Mesenteric fat pad (tissue), 1 donor: ENCODE data around the gene NPTN. TPM values are rescaled to one million over a fixed set of nuclear protein-coding genes. Genes with fewer than 3 reads are reported as not detected.
A peak's percentile ranks its signal among the peaks of the same experiment; 100 is the strongest.
"Not testable (repeated sequence)": the region's sequence is repeated elsewhere in the genome, so short reads cannot be mapped to it uniquely, and the experiment has no call there.

ENCODE experiments used
- DNase-seq: peaks from one replicate; pipeline ENCODE4 v3.0.0-alpha.2; 2020; ENCODE audit warnings: low spot score
- long read RNA-seq: library from polyadenylated mRNA; unstranded; transcript quantifications from one replicate; pipeline ENCODE4 v2.0.0, GENCODE V29; 2020
- total RNA-seq: library from RNA; stranded (reverse); fragmentation: NEBNext Ultra II Directional; extraction: Animal tissue kit (Norgen Biotek cat#: 25700); gene quantifications from one replicate; pipeline ENCODE4 v1.2.1, GENCODE V29; 2021
- donor health status: DM: yes; HTN: yes; CAD: no.

NPTN gene
- total RNA-seq = 70.1 TPM
- long read RNA-seq, partial matches to known transcripts = 0 of 4 reads
- long read RNA-seq, other reads (novel, unspliced or antisense) = 2 of 4 reads

DNA sequence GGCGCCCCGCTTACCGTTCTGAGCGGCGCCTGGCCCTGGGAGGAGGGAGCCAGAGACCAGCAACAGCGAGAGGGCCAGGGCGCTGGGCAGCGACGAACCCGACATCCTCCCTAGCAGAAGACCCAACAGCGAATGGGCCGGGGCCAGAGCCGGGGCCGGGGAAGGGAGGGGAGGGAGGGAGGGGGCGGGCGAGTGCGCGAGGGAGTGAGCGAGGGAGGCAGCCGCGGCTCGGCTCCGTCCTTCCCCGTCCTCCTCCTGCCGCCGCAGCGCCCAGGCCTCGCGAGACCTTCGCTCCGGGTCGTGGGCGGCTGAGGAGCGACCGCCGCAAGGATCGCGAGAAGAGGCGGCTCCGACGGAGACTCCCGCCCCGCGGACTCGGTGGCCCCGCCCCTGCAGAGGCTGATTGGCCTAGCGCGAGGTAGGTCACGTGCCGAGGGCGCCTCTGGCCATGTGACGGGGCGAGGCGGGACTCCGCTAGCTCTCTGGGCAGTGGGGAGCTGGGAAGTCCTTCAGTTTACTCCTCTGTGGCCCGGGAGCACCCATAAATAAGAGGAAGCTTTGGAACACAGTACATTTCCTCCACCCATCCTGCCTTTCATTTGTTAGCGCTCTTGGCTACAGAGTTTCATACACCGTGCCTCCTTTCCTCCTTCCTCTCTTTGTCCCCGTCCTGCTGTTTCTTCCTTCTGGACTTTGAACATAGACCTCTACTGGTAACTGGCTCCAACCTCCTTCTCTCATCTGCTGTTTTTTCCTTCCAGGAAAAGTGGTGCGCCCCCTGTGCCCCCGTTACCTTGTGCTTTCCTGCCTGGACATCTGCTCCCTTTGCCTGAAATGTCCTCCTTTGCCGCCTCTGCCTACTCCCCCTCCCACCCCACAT lies at the start of gene NPTN:
NPTN (minus strand) TSS at position 279 of the 880 bp plus-strand sequence; CDS start at position 105, 174 bp downstream.
- DNase-seq = peak; percentile 100

DNA sequence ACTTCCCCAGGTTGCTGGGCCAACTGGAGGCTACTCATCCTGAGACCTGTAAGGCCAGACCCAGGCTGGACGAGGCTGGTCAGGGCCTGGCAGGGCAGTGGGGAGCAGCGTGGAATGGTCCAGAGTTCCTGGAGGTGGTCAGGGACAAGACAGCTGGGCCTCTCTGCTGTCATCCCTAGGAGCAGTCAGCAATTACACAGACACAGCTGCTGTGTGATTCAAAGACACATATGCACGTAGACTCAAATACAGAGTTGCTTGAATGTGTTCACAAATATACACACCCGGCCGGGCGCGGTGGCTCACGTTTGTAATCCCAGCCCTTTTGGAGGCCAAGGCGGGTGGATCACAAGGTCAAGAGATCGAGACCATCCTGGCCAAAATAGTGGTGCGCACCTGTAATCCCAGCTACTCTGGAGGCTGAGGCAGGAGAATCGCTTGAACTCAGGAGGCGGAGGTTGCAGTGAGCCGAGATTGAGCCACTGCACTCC lies 49.5 kb upstream of the NPTN start:
- no peak for DNase-seq

DNA sequence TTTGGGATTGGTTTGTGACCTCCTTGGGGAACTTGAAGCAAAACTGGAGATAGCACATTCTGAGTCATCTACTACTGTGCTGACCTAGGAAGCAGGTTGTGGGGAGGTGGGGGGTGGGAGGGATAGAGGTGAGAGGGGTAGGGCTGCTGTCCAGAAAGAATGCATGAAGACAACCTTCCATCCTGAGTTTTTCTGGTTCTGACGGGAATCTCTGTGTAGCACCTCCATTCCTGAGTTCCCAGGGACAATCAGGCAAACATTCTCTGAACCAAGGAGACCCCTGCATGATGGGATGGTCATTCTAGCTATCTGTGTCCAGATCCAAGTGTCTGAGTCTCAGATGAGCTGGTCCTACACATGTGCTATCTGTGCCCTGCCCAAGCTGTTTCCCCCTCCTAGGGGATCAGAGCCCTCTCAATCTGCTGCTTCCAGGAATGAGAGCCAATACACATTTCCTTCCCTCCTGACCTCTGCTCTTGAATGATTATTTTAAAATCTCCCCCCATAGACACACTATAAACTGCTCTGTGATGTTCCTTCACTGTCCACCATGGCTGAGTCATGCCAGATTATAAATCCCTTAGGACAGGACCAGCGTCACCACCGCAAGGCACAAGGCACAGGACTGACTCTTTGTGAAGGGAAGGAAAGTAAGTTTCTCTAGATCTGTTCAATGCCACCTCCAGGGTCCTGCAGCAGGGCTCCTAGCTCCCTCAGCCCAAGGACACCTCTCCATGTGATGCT lies 48.8 kb upstream of the NPTN start:
- no peak for DNase-seq

DNA sequence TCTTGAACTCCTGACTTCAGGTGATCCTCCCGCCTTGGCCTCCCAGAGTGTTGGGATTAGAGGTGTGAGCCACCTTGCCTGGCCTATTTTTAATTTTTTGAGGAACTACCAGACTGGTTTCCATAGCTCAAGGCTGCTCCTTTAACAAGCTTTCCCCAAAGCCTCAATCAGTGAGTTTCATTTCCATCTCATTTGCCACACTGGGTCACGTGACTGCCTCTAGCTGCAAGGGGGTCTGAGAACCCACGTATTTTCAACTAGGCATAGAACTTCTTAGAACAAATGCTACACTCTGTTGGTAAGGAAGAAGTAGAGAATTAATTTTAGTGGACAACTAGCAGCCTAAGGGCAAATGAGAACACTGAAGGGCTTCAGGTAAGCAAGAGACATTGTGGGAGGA lies 47.9 kb upstream of the NPTN start:
- DNase-seq = no peak

DNA sequence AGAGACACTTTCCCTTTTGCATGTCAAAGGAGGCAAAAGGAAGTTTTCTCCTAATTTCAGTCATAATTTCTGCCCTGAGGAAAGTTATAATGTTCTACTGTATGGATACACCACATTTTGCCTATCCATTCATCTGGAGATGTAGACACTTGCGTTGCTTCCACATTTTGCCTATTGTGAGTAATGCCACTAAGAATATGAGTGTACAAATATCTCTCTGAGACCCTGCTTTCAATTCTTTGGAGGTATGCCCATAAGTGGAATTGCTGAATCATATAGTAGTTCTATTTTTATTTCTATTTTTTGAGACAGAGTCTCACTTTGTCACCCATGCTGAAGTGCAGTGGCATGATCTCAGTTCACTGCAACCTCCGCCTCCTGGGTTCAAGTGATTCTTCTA lies 47.4 kb upstream of the NPTN start:
- DNase-seq = no peak

DNA sequence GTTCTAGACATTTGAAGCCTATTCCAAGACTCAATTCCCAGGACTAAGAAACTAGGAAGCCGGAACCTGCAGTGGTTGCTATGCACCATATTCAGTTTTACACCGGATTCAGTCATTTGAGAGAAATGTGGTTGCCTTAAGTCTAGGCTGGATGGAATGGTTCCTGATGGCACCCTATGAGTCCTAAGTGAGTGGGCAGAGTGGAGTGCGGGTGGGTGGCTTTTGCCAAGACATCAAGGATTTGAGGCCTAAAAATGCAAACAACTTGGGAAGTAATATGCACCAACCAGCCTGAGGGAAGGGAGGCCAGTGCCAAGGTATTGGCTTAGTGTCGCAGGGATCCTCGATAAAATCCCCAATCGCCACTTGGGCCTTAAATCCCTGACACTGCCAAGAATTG lies 46.8 kb upstream of the NPTN start:
- no peak for DNase-seq

DNA sequence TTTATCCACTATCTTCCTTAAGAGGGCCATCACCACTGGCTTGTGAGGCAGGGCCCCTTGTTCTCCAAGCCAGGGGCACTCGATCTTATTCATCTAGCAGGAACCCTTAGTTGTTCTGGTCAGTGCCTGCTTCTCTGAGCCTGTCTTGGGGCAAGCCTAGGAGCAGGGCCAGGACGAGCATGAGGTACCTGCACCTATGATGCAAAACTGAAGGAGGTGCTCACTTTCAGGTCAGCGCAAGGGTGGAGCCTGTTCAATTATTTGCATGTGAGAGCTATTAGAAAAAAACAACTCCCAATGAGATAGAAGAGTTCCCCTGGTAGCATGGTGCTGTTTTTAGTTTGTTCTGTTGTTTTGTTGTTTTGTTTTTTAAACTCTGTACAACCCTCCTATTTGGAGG lies 46.0 kb upstream of the NPTN start:
- DNase-seq = no peak

DNA sequence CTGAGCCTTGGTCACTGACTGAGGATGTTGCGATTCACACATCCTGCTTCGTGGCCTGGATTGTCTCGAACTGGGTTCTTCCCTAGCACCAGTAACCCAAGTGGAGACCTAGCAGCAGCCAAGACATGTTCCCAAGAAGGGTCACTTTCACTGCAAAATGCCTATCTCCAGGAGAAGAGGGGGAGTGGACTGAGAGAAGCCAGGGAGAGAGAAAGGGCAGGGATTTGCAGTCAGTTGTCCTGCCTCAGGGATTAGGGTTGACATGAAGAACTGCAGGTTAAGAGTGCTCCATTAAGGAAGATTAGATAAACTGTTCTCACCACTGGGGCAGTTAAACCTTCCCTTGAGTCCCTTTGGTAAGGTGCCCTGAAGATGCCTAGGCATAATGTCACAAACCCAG lies 45.3 kb upstream of the NPTN start:
- no peak for DNase-seq

DNA sequence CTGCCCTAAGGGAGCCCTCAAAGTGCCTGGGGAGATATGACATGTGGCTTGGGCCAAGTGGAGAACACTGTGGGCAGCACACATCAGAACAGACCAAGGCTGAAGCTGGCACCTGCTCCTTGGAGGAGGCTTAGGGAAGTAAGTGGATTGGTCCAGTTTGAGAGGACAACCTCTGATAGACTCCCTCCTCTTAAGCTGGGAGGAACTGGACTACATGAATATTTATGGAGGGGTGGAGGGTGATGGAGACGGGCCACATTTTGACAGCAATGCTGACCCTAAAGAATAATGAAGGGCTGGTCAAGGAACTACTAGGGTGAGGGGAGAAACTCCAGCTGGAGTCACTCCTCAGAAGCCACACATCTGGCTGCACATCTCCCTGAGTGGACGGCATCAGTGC lies 44.5 kb upstream of the NPTN start:
- no peak for DNase-seq

DNA sequence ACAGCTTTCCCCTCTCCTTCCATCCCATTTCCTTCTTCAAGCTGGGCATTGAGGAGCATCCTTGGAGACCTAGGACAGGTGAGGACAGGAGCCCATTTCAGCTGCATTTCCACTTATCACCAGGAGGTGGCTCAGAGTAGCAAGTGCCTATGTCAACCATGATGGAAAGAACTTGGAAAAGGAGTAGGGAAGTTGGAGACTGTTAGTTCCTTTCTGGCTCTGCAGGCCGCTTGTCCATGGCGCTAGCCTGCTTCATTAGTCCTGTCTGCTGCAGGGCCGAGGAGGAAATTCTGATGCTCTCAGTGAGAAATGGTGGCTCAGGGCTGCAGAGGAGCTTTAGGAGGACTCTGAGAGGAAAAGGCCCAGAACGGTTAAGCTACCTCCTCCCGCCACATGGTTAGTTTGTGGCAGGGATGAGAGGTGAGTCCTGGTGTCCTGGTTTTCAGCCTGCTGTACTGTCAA lies 44.0 kb upstream of the NPTN start:
- no peak for DNase-seq

DNA sequence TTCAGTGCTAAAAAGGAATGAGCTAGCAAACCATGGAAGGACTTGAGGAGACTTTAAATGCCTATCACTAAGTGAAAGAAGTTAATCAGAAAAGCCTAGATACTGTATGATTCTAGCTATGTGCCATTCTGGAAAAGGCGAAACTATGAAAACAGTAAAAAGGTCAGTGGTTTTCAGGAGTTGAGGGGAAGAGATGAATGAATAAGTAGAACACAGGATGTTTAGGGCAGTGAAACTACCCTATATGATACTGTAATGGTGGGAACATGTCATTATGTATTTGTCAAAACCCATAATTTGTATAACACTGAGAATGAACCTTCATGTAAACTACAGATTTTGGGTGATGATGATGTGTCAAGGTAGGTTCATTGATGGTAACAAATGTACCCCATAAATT lies 41.4 kb upstream of the NPTN start:
- DNase-seq = no peak

DNA sequence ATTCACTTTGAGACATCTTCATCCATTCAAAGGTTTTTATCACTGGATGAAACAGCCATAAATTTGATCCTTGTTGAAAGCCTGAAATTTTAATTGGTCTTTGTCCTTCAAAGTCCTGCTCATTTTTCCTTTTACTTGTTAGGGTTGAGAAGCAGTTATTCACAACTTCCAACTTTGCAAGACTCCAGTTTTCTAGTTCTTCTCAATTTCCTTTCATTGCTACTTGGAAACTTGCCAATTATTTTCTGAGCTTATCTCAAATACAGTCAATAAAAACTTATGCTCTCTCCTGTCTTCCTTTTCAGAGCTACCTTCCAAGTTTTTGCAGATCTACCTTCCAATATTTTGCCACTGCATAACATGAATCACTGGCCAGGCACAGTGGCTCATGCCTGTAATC lies 27.3 kb upstream of the NPTN start:
- DNase-seq = no peak

DNA sequence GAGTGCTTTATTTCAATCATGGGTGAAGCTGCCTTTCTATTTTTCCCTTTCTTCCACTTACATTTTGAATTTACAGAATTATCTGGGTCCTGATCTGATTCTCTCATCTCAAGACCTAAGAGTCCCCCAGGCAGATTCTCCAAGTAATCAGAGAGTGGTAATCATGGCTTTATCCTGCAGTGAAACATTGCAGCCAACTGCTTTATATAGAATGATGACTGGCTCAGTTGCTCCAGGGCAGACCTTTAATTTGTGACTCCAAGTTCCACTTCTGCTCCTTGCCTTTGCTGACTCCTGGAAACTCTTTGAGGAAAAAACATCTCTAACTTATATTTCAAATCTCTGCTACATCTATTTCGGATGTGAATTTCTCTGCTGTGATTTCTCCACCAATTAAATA lies 25.5 kb upstream of the NPTN start:
- no peak for DNase-seq

DNA sequence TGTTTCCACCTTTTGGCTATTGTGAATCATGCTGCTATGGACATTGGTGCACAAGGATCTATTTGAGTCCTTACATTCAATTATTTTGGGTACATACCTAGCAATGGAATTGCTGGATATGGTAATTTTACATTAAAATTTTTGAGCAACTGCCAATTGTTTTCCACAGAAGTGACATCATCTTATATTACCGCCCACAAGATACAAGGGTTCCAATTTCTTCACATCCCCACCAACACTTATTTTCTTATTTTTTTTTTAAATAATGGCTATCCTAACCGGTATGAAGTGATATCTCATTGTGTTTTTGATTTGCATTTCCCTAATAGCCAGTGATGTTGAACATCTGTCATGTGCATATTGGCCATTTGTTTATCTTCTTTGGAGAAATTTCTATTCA lies 22.5 kb upstream of the NPTN start:
- DNase-seq = no peak

DNA sequence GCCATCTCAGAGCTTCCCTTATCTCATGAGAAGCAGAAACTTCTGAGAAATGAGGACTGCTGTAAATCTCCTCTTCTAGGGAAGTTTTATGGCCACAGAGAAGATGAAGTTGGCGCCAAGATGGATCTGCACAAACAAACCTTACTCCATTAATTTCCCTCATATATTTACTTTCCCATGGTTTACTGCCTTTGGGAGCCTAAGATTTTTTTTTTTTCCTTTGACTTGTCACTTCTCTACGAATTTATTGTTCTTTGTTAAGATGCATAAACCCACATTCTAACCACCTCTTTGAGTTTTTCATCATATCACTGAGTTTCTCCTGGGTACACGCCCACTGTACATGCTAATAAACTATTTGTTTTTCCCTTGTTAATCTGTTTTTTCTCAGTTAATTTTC lies 21.5 kb upstream of the NPTN start:
- no peak for DNase-seq

DNA sequence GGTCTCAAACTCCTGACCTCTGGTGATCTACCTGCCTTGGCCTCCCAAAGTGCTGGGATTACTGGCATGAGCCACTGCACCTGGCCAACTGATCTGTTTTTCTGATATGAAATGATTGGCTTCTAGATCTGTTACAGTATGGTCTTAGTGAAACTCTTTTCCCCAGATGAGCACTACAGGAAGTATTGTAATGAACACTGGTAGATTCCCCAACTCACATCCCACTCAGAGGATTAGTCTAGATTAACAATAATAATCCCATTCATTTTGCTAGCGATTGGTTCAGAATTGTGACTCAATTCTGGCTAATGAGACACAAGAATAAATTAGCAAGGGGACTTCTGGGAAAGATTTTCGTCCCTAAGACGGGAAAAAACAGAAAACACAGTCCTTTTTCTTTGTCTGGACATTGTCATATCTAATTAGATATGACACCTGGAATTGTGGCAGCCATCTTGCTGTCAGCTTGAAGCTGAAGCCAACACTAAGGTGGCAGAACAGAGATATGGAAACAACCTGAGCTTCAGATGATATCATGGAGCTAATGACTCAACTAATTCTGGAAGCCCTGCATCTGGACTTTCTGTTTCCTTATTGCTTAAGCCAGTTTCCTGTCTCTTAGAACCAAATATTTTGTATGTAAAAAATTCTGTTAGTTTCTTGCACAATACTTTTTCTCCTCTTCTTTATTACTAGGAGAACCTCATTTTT lies 17.4 kb upstream of the NPTN start:
- no peak for DNase-seq

DNA sequence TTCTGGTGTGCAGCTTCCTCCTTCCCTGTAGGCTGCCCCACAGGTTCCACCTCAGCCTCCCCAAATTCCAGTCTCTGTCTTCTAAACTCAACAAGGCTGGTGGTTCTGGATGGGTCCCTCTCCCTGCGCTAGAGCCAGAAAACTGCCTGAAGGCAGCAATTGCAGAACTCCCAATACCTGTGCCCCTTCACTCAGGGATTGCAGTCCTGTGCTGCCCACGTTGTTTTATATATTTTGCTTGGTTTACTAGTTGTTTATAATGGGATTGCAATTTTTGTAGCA lies 14.8 kb upstream of the NPTN start:
- DNase-seq = no peak

DNA sequence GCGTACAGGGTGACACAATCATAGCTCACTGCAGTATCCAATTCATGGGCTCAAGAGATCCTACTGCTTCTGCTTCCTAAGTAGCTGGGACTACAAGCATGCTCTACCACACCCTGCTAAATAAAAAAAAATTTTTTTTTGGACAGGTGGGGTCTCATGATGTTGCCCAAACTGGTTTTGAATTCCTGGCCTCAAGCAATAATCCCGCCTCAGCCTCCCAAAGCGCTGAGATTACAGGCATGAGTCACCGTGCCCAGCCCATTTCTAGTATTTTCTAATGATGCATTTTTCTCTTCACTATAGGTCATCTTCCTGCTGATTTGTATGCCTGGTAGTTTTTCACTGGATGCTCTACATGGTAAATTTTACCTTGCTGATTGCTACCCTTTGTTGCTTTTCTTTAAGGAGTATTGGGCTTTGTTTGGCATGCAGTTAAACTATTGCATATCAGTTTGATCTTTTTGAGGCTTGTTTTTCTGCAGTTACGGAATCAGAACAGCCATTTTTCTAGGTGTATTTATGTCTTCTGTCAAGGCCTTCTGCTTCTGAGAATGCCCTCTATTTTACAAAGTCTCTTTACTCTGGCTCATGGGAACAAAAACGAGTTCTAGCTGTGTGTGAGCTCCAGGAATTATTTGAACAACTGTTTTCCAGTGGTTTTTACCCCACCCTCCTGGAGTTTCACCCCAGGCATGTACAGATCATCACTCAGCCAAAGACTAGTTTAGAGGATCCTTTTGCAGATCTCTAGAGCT lies 14.2 kb upstream of the NPTN start:
- no peak for DNase-seq

DNA sequence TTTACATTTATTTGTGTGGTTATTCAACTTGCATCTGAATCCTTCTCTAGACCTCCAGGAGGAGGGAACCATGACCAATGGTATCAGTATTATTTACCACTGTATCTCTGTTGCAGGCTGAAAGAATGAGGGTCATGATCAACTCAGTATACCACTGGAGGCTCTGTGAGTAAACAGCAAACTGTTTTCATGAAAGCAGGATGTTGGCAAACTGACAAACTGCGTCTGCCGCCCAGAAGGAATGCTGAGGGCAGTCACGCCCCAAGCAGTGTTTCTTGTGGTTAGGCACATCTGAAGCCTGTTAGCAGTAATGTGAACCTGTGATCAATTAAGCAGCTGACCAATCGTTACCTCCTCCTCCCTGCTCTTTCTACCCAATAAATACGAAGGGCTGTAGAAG lies 6.3 kb upstream of the NPTN start:
- not testable (repeated sequence) for DNase-seq

DNA sequence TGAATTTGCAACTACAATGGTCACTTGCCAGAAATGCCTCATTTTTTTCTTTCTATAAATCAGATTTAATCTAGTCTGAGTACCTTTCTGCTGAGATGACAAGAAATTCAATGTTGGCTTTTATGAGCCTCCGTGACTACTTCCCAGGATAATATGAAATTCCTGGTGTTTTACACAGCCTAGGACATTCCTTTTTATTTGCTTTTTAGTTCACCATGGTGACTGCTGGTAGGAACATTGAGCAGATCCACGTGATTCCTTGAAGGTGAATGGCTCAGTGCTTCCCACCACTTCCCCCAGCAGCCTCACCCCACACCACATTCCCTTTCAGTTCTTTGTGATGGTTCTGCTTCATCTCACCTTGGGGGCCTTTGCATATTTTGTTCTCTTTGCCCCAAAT lies 4.3 kb upstream of the NPTN start:
- DNase-seq = no peak

DNA sequence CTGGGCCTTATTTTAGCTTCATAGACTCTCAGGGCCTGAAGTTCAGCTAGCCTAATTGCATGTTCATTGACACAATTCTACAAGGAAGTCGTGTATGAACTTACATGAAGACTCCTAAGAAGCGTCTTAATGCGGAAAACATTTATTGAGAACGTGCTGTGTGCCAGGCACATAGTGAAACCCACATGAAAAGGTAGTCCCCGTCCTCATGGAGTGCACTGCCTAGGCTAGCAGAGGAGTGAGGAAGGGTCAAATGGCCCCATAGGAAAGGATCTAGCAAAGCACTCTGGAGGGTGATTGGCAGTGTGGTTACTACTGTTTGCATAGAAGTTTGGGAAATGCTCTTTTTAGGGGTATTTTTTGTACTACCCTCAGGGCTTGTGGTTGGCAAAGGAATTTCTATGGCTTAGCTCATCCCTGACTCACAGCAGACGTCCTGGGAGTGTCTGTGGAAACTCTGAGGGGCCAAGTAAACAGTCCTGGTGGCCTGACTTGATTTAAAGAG lies 854 bp upstream of the NPTN start:
- no peak for DNase-seq
